HG03521 (cell line): ENCODE measurements around the gene SRC.

ENCODE experiments used
- ATAC-seq: cut with Tn5 transposase; IDR thresholded peaks from one replicate; pipeline ENCODE4 v1.9.1; 2021; ENCODE audit warnings: mild to moderate bottlenecking, moderate library complexity; ENCODE audit not compliant: unreplicated experiment

SRC gene

DNA sequence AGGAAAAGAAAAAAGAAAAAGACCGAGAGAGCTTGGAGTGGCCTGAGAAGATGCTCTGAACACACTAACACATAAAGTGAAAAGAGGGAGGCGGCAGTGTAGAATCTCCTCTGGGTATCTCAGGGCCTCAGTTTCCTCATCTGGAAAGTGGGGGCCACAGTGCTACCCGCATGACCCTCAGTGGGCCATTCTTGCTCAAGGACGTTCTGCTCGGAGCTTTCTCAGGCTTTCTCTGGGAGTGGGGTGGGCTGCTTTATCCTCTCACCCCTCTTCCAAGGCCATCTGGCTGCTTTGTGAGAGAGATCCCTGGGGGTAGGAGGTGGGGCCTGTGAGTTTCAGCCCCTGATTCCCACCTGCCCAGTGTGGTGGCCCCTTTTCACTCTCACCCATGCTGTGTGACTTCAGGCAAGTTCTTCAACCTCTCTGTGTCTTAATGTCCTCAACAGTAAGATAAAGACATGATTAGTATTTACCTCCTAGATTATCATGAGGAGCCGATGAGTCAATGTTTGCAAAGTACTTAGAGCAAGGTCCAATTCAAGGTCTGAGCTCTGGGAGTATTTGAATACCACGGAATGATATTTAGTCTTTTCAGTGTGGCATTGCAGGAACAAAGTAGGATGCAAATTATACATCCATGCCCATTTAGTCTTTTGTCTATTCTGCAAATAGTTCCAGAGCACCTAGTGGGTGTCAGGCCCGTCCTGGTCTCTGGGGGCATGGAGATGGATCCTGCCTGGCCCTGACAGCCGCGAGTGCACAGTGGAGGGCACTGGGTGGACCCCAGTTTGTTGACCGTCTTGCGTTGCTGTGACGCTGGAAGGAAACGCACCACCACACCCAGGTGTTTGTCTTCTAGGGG is 34.3 kb downstream of the SRC start:
- ATAC-seq = no peak

DNA sequence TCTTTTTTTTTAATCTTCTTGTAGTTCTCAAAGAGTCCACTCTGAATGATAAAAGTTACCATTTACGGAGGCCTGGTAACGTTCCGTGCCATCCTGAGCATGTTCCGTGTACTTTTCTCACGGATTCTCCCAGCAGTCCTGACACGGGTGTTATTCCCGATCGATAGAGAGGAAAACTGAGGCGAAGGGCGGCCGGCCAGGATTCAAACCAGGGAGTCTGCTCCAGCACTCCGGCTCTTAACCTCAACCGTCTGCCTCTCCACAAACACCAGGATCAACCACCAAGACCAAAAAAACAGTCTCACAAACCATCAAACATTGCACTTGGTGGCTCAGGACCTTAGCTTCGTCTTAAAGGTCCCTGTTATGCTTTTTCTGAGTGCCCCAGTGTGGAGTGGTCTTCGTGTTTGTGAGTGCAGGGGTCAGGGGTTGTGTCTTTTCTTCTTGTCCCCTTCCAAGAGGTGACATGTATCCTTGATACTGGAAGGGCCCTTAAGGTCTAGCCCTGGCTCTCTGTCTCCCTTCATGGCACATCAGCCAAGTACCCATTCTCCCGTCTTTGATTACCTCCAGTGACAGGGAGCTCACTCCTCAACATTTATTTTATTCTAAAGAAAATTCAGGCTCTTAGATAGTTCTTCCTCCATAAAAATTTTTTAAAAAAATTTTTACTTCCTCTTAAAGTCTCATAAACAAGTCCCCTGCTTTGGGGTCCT is 35.1 kb downstream of the SRC start:
- ATAC-seq = no peak

GRCh38 chr20:37381621-37382471 is 35.9 kb downstream of the SRC start:
- ATAC-seq = no peak

GRCh38 chr20:37382482-37383120 is 36.7 kb downstream of the SRC start:
- ATAC-seq = no peak

GRCh38 chr20:37383229-37383989 is 37.5 kb downstream of the SRC start:
- no peak for ATAC-seq

DNA sequence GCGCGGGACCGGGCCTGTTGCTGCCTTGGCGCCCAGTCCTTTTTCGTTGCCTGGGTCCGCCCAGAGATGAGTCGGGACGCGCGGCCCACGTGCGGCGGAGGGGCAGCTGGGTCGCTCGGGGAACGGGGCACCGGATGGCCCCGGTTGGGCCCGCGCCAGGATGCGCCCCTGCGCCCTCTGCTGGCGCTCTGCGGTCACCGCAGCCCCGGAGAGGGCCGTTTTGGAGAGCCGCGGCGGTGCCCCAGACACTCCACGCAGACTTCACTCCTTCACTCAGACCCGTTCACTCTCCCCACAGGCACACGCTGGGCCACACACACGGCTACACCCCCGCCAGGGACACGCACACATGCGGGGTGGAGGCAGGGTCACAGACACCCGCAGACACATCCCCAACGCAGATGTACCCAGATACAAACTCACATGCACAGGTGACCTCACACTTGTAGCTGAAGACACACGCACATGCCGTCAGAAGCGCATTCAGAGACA is 38.8 kb downstream of the SRC start:
- ATAC-seq = peak; percentile 52

GRCh38 chr20:37385176-37385575 is 39.2 kb downstream of the SRC start:
- ATAC-seq = no peak

DNA sequence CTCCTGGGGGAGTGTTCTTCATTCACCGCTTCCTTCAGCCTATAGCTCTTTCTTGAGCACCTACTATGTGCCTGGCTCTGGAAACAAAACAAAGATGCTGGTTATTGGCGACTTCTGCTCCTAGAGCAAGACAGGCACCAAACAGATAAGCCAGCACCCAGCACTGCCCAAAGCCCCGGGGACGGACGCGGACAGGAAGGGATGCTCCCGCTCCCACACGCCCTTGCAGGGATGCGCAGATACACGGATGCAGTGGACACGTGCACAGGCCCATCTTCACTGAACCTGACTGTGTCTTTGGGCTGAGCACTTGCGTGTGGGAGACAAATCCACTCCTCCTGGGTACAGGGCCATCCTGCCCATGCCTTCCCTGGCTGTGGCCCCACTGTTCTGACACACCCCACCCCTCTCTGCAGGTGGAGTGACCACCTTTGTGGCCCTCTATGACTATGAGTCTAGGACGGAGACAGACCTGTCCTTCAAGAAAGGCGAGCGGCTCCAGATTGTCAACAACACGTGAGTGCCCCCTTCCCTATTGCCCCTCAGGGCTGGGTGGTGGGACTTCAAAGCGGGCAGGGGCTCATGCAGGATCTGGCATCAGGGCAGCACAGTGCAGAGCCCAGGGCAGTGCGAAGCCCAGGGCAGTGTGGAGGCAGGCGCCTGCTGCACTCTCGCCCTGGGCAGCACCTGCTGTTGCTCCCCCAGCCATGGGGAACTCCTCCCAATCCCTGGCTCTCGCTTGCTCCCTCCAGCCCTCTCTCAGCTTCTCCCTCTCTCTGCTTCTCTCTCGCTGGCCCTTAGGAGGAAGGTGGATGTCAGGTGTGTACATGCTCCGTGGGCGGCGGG is 39.9 kb downstream of the SRC start:
- no peak for ATAC-seq

DNA sequence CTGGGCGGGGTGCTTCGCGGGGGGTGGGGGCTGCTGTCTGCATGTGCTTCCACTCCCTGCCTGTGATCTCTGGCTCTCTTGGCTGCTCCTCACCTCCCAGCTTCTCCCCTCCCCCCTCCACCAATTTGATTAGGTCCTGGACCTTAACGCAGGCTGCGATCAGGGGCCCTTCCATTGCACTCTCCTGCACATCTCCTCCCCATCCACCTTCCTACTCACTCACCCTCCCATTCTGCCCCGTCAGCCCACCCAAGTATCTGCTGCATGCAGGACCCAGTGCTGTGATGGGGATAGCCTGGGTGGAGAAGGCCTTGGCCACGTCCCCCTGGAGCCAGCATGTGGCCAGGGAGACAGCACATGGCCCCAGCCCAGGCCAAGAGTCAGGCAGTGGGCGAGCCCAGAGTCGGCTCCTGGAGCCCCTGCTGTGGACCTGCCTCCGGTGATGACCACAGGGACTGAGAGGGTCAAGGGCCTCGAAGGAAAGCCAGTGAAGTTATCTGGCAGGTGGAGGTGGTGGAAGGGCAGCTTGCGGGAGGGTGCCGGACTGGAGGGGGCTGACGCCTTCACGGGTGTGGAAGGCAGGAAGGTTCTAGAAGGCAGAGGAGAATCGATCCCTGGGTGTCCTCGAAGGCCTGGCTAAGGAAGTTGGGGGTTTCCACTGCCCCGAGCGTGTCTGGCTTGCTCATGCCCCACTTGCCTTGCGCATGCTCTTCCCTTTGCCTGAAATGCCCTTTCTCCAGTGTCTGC is 40.7 kb downstream of the SRC start:
- no peak for ATAC-seq

GRCh38 chr20:37387519-37388269 is 41.8 kb downstream of the SRC start:
- ATAC-seq = no peak

- no peak for ATAC-seq
These were observed 42.9 kb downstream of the SRC start for GRCh38 chr20:37388831-37389230.

DNA sequence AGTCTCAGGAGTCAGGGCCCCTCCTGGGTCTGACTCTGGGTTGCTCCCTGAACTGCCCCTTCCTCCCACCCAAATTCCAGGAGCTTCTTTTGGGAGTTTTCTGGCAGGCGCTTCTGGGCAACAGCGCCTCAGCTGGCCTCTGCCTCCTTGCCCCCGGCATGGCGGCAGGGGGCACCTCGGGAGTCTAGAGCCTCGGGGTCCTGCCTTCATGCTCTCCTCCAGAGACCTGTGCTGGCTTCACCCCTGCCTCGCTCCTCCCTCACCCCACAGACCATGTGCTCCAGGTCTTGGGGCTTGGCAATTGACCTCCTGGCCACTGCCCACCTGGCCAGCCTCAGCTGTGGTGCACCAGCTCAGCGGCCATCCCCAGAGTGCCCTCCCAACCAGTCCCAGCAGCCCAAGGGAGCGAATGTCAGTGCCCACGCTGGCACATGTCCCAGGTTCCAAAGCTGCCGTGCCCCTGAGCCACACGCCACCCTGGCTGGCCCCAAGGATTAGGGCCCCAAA is 43.4 kb downstream of the SRC start:
- no peak for ATAC-seq

DNA sequence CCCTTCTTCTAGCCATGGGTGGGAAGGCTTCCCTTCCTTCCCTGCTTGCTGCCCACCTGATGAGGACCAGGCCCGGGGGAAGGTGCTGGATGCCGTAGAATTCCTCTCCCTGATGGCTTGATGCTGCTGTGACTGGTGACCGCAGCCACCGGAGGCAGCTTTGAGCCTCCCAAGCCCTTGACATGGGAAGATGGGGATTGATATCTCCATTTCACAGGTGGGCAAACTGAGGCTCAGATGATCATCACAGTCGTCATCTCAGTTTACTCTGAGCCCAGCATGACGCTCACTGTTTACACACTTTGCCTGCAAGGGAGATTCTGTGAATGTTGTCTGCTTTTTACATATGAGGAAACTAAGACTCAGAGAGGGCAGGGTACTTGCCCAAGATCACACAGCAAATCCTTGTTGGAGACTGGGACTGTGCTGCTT is 43.9 kb downstream of the SRC start:
- ATAC-seq = no peak

- ATAC-seq = no peak
These were observed 44.6 kb downstream of the SRC start for GRCh38 chr20:37390503-37390890.

DNA sequence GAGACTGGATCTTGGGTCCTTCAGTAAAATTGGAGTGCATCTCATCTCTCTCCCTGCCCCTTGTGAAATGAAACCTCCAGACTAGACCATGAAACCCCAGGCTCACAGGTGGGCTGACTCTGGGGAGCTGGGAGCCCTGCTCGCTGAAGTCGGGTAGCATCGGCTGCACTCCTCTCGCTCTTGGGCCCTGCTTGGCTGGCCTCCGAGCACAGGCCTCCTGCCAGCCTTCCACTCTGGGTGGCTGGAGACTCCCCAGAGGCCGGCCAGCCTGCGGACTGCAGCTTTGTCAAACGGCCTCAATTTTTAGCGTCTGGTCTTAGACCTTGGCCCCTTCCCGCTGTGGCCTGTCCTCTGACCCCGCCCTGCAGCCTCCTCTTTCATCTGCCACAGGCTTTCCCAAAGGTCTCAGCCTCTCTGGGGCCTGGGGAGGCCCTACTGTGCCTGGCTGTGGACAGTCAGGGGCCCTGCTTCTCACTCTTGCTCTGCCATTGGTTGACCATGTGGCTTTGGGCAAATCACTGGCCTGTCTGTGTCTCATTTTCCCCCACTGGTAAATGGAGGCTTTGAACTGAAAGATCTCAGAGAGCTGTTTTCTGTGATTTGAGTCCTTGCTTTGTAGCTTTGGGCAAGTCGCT is 45.1 kb downstream of the SRC start:
- no peak for ATAC-seq

DNA sequence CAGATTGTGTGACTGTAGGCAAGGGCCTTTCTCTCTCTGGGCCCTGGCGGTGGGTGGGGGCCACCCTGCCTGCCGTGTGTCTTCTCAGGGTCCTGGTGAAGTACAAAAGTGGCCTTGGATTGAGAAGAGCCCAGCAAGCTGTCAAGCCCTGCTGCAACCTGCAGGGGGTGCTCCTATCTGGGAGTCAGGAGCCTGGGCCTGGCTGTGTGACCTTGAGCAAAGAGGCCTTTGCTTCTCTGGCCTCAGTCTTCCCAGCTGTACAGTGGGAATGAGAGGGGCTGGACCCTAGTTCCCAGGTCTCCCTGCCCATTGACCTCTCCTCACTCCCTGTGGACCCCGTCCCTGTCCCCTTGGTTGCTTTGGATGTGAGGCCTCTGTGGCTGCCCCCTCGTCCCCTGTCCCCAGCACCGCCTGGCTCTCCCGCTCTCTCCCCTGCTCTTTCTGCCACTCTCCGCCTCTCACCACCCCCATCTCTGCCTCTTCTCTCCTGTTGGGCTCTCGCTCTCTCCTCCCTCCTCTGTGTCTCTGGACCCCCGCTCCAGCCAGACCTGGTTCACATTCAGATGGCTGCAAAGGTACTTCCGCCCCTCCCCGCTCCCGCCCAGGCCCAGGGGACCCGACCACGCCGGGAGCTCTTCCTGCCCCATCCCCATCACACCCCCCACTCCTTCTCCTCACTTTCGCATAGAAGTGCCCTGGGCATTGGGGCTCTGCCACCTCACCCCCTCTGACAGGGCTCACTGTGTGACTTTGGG is 46.7 kb downstream of the SRC start:
- no peak for ATAC-seq
